Ovary (tissue), 3 donors: ENCODE data around the gene PIGX.

ENCODE experiments used
- EP300 ChIP-seq: sonication (generic); formaldehyde crosslinking; IDR thresholded peaks from one replicate; pipeline ENCODE4 v1.6.1; 2017; ENCODE audit warnings: antibody characterized with exemption
- POLR2A ChIP-seq: fragments of 450-650 bp; IDR thresholded peaks from one replicate; pipeline ENCODE4 v1.6.1; 2017; ENCODE audit warnings: antibody characterized with exemption, mild to moderate bottlenecking, moderate library complexity
- TF ChIP-seq, protein P1 (sequence below), 3 donors: fragments of 450-650 bp in 2 of 3; fragments of 200-600 bp in 1 of 3; IDR thresholded peaks; one replicate each; pipeline versions ENCODE4 v1.5.1 to v1.8.0; 2016 to 2022; ENCODE audit warnings: antibody characterized with exemption in 3 of 3, mild to moderate bottlenecking in 1 of 3
- donor health status: DM: no; HTN: no; CAD: no.

GRCh38 chr3:196757876-196758739, 45.9 kb downstream of the PIGX start:
- TF ChIP-seq, protein P1, sequence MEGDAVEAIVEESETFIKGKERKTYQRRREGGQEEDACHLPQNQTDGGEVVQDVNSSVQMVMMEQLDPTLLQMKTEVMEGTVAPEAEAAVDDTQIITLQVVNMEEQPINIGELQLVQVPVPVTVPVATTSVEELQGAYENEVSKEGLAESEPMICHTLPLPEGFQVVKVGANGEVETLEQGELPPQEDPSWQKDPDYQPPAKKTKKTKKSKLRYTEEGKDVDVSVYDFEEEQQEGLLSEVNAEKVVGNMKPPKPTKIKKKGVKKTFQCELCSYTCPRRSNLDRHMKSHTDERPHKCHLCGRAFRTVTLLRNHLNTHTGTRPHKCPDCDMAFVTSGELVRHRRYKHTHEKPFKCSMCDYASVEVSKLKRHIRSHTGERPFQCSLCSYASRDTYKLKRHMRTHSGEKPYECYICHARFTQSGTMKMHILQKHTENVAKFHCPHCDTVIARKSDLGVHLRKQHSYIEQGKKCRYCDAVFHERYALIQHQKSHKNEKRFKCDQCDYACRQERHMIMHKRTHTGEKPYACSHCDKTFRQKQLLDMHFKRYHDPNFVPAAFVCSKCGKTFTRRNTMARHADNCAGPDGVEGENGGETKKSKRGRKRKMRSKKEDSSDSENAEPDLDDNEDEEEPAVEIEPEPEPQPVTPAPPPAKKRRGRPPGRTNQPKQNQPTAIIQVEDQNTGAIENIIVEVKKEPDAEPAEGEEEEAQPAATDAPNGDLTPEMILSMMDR (IDR thresholded peaks at IDR 0.05) = no peak
- TF ChIP-seq EP300 = no peak
- TF ChIP-seq POLR2A = no peak
